Sigmoid colon (tissue), 7 donors: ENCODE measurements around the gene PHF20. TPM values are rescaled to one million over a fixed set of nuclear protein-coding genes. Genes with fewer than 3 reads are reported as not detected.
"Not testable (repeated sequence)": the region's sequence is repeated elsewhere in the genome, so short reads cannot be mapped to it uniquely, and the experiment has no call there.

Experiments
- DNase-seq: peaks from one replicate; pipeline ENCODE4 v3.0.0-alpha.2; 2019
- H3K27ac ChIP-seq, 4 donors: fragments of 200-600 bp; sonication (generic); one replicate each; pipeline ENCODE4 v1.5.1; 2016 to 2019; ENCODE audit warnings: mild to moderate bottlenecking in 1 of 4
- H3K27me3 ChIP-seq, 3 donors: fragments of 200-600 bp; sonication (generic); one replicate each; pipeline ENCODE4 v1.5.1; 2019; ENCODE audit warnings: mild to moderate bottlenecking in 1 of 3
- H3K36me3 ChIP-seq, 4 donors: fragments of 200-600 bp; sonication (generic); one replicate each; pipeline ENCODE4 v1.5.1; 2016 to 2019
- H3K4me1 ChIP-seq, 4 donors: fragments of 200-600 bp; sonication (generic); one replicate each; pipeline ENCODE4 v1.5.1; 2017 to 2019
- H3K4me3 ChIP-seq, 4 donors: fragments of 200-600 bp; sonication (generic); one replicate each; pipeline ENCODE4 v1.5.1; 2017 to 2019; ENCODE audit warnings: mild to moderate bottlenecking in 2 of 4, moderate library complexity in 1 of 4
- H3K9me3 ChIP-seq, 4 donors: fragments of 200-600 bp in 3 of 4; sonication (generic) in 3 of 4; one replicate each; pipeline versions ENCODE4 v1.5.1 to v1.6.1; 2013 to 2019
- CTCF ChIP-seq, 4 experiments: fragments of 450-650 bp in 3 of 4; fragments of 200-600 bp in 1 of 4; IDR thresholded peaks; one replicate each; pipeline ENCODE4 v1.5.1; 2016 to 2019; ENCODE audit warnings: antibody characterized with exemption in 4 of 4, mild to moderate bottlenecking in 3 of 4, moderate library complexity in 2 of 4
- EP300 ChIP-seq, 4 donors: sonication (generic); formaldehyde crosslinking; IDR thresholded peaks; one replicate each; pipeline ENCODE4 v1.6.1; 2017; ENCODE audit warnings: antibody characterized with exemption in 4 of 4
- POLR2A ChIP-seq, 2 donors: fragments of 450-650 bp; IDR thresholded peaks; one replicate each; pipeline ENCODE4 v1.6.1; 2016; ENCODE audit warnings: antibody characterized with exemption in 2 of 2, mild to moderate bottlenecking in 2 of 2, moderate library complexity in 2 of 2
- POLR2AphosphoS5 ChIP-seq, 4 donors: sonication (generic); formaldehyde crosslinking; IDR thresholded peaks; one replicate each; pipeline ENCODE4 v1.6.1; 2017; ENCODE audit warnings: antibody characterized with exemption in 4 of 4
- WGBS, 2 donors: extraction: QIAGEN DNeasy Blood & Tissue Kit; methylation state at CpG; one replicate each; pipeline ENCODE4 v1.1.7; 2013; 5-methylcytosine and 5-hydroxymethylcytosine counted together
- intact Hi-C: fragments of 100-400 bp; cut with DNase I; formaldehyde crosslinking; loops from one replicate; pipeline ENCODE4 v1.15.1; 2023
- polyA plus RNA-seq, 3 donors: library from polyadenylated mRNA; stranded (reverse); fragments of 200-250 nt; gene quantifications; one replicate each; pipeline ENCODE4 v1.2.3, GENCODE V29; 2013
- small RNA-seq, 3 donors: library from RNA; depleted of rRNA; stranded (forward); fragments of <200 nt; gene quantifications; one replicate each; pipeline ENCODE3, GENCODE V24; 2016
- total RNA-seq, 4 donors: library from RNA; depleted of rRNA; stranded (reverse); fragments of >200 nt; gene quantifications; one replicate each; pipeline ENCODE4 v1.1.0, GENCODE V29; 2016
- donor health status: healthy with polysubstance abuse.
- donor health status: Bipolar disorder and iron deficiency.
- donor health status: healthy.

PHF20 gene
- total and polyA plus RNA-seq, 7 donors = 10.8 to 49.7 (median 41.0) TPM

GRCh38 chr20:35991142-35991771 is 219.4 kb downstream of the PHF20 start:
- Histone ChIP-seq H3K9me3 (no peaks in the 10 kb centered on the region), H3K27me3 (no peaks in the 10 kb centered on the region), H3K4me1 (no peaks in the 10 kb centered on the region), H3K36me3 (no peaks in the 10 kb centered on the region), H3K4me3 (no peak overlapping the region), H3K27ac (no peak overlapping the region)
- WGBS, 2 donors = 25 to 35% methylated on average over 3 of the region's 3 CpGs
- no peak for TF ChIP-seq EP300 (IDR thresholded peaks at IDR 0.05)
- TF ChIP-seq POLR2A (IDR thresholded peaks at IDR 0.05) = no peak
- TF ChIP-seq CTCF (IDR thresholded peaks at IDR 0.05) = peak in 1 of 4 experiments; percentile 23
- intact Hi-C loops = loop anchor here (5.0 kb wide), 1 partner anchor 206 kb away; no protein-coding TSS in a partner anchor
- no peak for DNase-seq

- Histone ChIP-seq H3K9me3 (no peaks in the 10 kb centered on the region), H3K4me3 (no peak overlapping the region), H3K27ac (no peak overlapping the region), H3K4me1 (no peaks in the 10 kb centered on the region), H3K27me3 (no peaks in the 10 kb centered on the region), H3K36me3 (no peaks in the 10 kb centered on the region)
- WGBS, 2 donors = 0 to 1% methylated on average over 6 of the region's 6 CpGs
- peak; percentile 69 for DNase-seq
- TF ChIP-seq EP300 (IDR thresholded peaks at IDR 0.05) (no peak), CTCF (IDR thresholded peaks at IDR 0.05) (peak; percentile 14 to 81 (median 56))
- intact Hi-C loops = loop anchor here (5.0 kb wide), 1 partner anchor 204 kb away; no protein-coding TSS in a partner anchor
These were observed 221.0 kb downstream of the PHF20 start for GRCh38 chr20:35992713-35993335.

- TF ChIP-seq CTCF (IDR thresholded peaks at IDR 0.05) = peak; percentile 68 to 82 (median 78)
- no peak for TF ChIP-seq EP300 (IDR thresholded peaks at IDR 0.05)
- no peak for TF ChIP-seq POLR2AphosphoS5 (IDR thresholded peaks at IDR 0.05)
- TF ChIP-seq POLR2A (IDR thresholded peaks at IDR 0.05) = no peak
- Histone ChIP-seq H3K9me3 (no peaks in the 10 kb centered on the region), H3K4me3 (no peak overlapping the region), H3K36me3 (no peaks in the 10 kb centered on the region), H3K27me3 (no peaks in the 10 kb centered on the region), H3K4me1 (no peaks in the 10 kb centered on the region), H3K27ac (no peak overlapping the region)
- intact Hi-C loops = loop anchor here (1.0 to 5.0 kb wide), 2 partner anchors 143 to 202 kb away; no protein-coding TSS in a partner anchor
- 1 to 3% methylated on average over 6 of the region's 6 CpGs for WGBS, 2 donors
- DNase-seq = peak; percentile 87
These were observed 223.2 kb downstream of the PHF20 start for GRCh38 chr20:35994994-35995453.

- H3K4me1 ChIP-seq, H3K27ac ChIP-seq, H3K36me3 ChIP-seq, DNase-seq, H3K9me3 ChIP-seq, H3K4me3 ChIP-seq, H3K27me3 ChIP-seq, intact Hi-C loops: not testable (repeated sequence)
- WGBS, 2 donors = 94 to 96% methylated on average over 8 of the region's 8 CpGs
These were observed 224.7 kb downstream of the PHF20 start for GRCh38 chr20:35996492-35996891.

Small RNA genes within 50 kb of the gene (small RNA-seq; reads per million reads assigned to genes)
- gene COX7BP2 = 0 reads per million in 3 donors
- 0 reads per million in 3 donors for gene HIGD1AP16
- 0 reads per million in 3 donors for gene RF00019
- 0 reads per million in 3 donors for gene RF00026
- 0 to 0.11 (median 0) reads per million in 3 donors for gene RNU4-40P
- gene RNU6-937P = 0 reads per million in 3 donors

Other genes with a start within 250 kb of the PHF20 start
- not detected for gene C20orf173, start 242.4 kb upstream of the PHF20 start, total RNA-seq
- gene C20orf173, start 242.4 kb upstream of the PHF20 start, polyA plus RNA-seq = not detected
- gene ERGIC3, start 229.9 kb upstream of the PHF20 start, total RNA-seq = 100 to 1,000 TPM; 141 to 230 (median 195) TPM
- 100 to 1,000 TPM; 113 to 200 (median 184) TPM for gene ERGIC3, start 229.9 kb upstream of the PHF20 start, polyA plus RNA-seq
- 10 to 100 TPM in 1 of 4 donors, 1 to 10 TPM in 3; 3.3 to 10.5 (median 4.6) TPM for gene SPAG4, start 156.2 kb upstream of the PHF20 start, total RNA-seq
- 1 to 10 TPM in 2 of 3 donors, not detected in 1; 4.1 to 4.2 TPM for gene SPAG4, start 156.2 kb upstream of the PHF20 start, polyA plus RNA-seq
- 100 to 1,000 TPM in 2 of 4 donors, 10 to 100 TPM in 2; 56.5 to 156 (median 90.1) TPM for gene CPNE1, start 107.1 kb upstream of the PHF20 start, total RNA-seq
- 100 to 1,000 TPM in 1 of 3 donors, 10 to 100 TPM in 2; 71.5 to 118 (median 76.8) TPM for gene CPNE1, start 107.1 kb upstream of the PHF20 start, polyA plus RNA-seq
- gene RBM12, start 107.1 kb upstream of the PHF20 start, total RNA-seq = 10 to 100 TPM; 24.6 to 26.4 (median 25.7) TPM
- gene RBM12, start 107.1 kb upstream of the PHF20 start, polyA plus RNA-seq = 10 to 100 TPM; 10.2 to 23.1 (median 12.0) TPM
- gene NFS1, start 72.7 kb upstream of the PHF20 start, total RNA-seq = 10 to 100 TPM; 25.2 to 39.2 (median 32.3) TPM
- 10 to 100 TPM; 19.0 to 29.8 (median 19.2) TPM for gene NFS1, start 72.7 kb upstream of the PHF20 start, polyA plus RNA-seq
- 100 to 1,000 TPM; 206 to 512 (median 398) TPM for gene ROMO1, start 72.6 kb upstream of the PHF20 start, total RNA-seq
- gene ROMO1, start 72.6 kb upstream of the PHF20 start, polyA plus RNA-seq = 100 to 1,000 TPM; 332 to 621 (median 592) TPM
- gene RBM39, start 29.8 kb upstream of the PHF20 start, total RNA-seq = 100 to 1,000 TPM; 281 to 408 (median 296) TPM
- 100 to 1,000 TPM in 1 of 3 donors, 10 to 100 TPM in 2; 68.2 to 166 (median 94.9) TPM for gene RBM39, start 29.8 kb upstream of the PHF20 start, polyA plus RNA-seq
- 10 to 100 TPM; 61.2 to 83.1 (median 70.8) TPM for gene SCAND1, start 182.5 kb downstream of the PHF20 start, total RNA-seq
- gene SCAND1, start 182.5 kb downstream of the PHF20 start, polyA plus RNA-seq = 100 to 1,000 TPM; 130 to 191 (median 184) TPM
- 10 to 100 TPM in 1 of 4 donors, 1 to 10 TPM in 3; 1.7 to 14.6 (median 5.2) TPM for gene CNBD2, start 196.6 kb downstream of the PHF20 start, total RNA-seq
- 10 to 100 TPM in 1 of 3 donors, 1 to 10 TPM in 2; 6.2 to 10.8 (median 7.1) TPM for gene CNBD2, start 196.6 kb downstream of the PHF20 start, polyA plus RNA-seq